Prostate gland (tissue), 2 donors: Measurements from ENCODE around the gene SP5.

Source experiments
- POLR2A ChIP-seq: fragments of 450-650 bp; IDR thresholded peaks from one replicate; pipeline ENCODE4 v1.6.1; 2016; ENCODE audit warnings: antibody characterized with exemption, mild to moderate bottlenecking
- POLR2AphosphoS5 ChIP-seq: sonication (generic); formaldehyde crosslinking; IDR thresholded peaks from one replicate; pipeline ENCODE4 v1.6.1; 2017; ENCODE audit warnings: antibody characterized with exemption
- TF ChIP-seq, protein P1 (sequence below), 4 experiments: fragments of 200-600 bp in 2 of 4; fragments of 450-650 bp in 2 of 4; sonication (generic) in 2 of 4; IDR thresholded peaks; 1 replicate in 3 of 4; 2 replicates in 1 of 4; pipeline ENCODE4 v1.5.1; 2016 to 2019; ENCODE audit warnings: antibody characterized with exemption in 4 of 4, mild to moderate bottlenecking in 2 of 4, moderate library complexity in 2 of 4

DNA sequence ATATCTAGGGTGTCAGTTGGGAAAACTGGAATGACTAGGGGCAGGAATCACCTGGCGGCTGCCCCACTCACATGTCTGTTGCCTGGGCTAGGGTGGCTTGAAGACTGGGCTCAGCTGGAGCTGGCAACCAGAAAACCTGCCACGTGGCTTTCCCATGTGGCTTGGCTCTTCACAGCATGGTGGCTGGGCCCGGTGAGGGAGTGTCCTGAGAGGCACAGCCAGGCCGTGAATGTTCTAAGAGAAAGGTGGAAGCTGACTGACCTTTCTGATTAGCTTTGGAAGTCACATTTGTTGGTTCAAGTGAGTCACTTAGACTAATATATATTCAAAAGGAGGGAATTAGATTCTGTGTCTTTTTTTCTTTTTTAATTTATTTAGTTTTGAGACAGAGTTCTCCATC, 22.7 kb downstream of the SP5 start:
- TF ChIP-seq, protein P1, sequence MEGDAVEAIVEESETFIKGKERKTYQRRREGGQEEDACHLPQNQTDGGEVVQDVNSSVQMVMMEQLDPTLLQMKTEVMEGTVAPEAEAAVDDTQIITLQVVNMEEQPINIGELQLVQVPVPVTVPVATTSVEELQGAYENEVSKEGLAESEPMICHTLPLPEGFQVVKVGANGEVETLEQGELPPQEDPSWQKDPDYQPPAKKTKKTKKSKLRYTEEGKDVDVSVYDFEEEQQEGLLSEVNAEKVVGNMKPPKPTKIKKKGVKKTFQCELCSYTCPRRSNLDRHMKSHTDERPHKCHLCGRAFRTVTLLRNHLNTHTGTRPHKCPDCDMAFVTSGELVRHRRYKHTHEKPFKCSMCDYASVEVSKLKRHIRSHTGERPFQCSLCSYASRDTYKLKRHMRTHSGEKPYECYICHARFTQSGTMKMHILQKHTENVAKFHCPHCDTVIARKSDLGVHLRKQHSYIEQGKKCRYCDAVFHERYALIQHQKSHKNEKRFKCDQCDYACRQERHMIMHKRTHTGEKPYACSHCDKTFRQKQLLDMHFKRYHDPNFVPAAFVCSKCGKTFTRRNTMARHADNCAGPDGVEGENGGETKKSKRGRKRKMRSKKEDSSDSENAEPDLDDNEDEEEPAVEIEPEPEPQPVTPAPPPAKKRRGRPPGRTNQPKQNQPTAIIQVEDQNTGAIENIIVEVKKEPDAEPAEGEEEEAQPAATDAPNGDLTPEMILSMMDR (IDR thresholded peaks at IDR 0.05): no peak
- TF ChIP-seq POLR2A: no peak
- TF ChIP-seq POLR2AphosphoS5: no peak
